Immature natural killer cell (primary cell): Measurements from ENCODE around the gene MAGIX. TPM values are rescaled to one million over a fixed set of nuclear protein-coding genes. Genes with fewer than 3 reads are reported as not detected.

Experiments
- DNase-seq, 3 donors: peaks; one replicate each; pipeline ENCODE4 v3.0.0; 2022; ENCODE audit warnings: mixed read lengths in 1 of 3
- H3K27ac Mint-ChIP-seq, 6 donors: one replicate each; pipeline ENCODE4 v1.8.0; 2020; ENCODE audit warnings: mixed read lengths in 6 of 6, mild to moderate bottlenecking in 5 of 6, inconsistent platforms in 4 of 6, moderate library complexity in 3 of 6
- H3K27me3 Mint-ChIP-seq, 3 donors: one replicate each; pipeline ENCODE4 v1.8.0; 2020 to 2021; ENCODE audit warnings: low read depth in 3 of 3, mild to moderate bottlenecking in 3 of 3, mixed read lengths in 3 of 3, moderate library complexity in 3 of 3, inconsistent platforms in 1 of 3
- H3K36me3 Mint-ChIP-seq, 3 donors: one replicate each; pipeline ENCODE4 v1.8.0; 2020; ENCODE audit warnings: mixed read lengths in 3 of 3, inconsistent platforms in 2 of 3, mild to moderate bottlenecking in 2 of 3
- H3K4me1 Mint-ChIP-seq, 2 donors: one replicate each; pipeline ENCODE4 v1.8.0; 2020; ENCODE audit warnings: inconsistent platforms in 2 of 2, mild to moderate bottlenecking in 2 of 2, mixed read lengths in 2 of 2, moderate library complexity in 1 of 2
- H3K4me3 Mint-ChIP-seq, 5 donors: one replicate each; pipeline ENCODE4 v1.8.0; 2020; ENCODE audit warnings: mild to moderate bottlenecking in 5 of 5, mixed read lengths in 5 of 5, inconsistent platforms in 3 of 5, moderate library complexity in 3 of 5
- H3K9me3 Mint-ChIP-seq, 6 donors: one replicate each; pipeline ENCODE4 v1.8.0; 2020; ENCODE audit warnings: mild to moderate bottlenecking in 6 of 6, mixed read lengths in 6 of 6, inconsistent platforms in 4 of 6, moderate library complexity in 3 of 6
- polyA plus RNA-seq, 3 donors: library from polyadenylated mRNA; unstranded; fragments of 300-500 nt; fragmentation: Illumina TruSeq; gene quantifications; one replicate each; pipeline ENCODE4 v1.2.3, GENCODE V29; 2021

MAGIX gene
- polyA plus RNA-seq, 3 donors from 2014 or later: 0.96 to 2.2 (median 1.6) TPM

DNA sequence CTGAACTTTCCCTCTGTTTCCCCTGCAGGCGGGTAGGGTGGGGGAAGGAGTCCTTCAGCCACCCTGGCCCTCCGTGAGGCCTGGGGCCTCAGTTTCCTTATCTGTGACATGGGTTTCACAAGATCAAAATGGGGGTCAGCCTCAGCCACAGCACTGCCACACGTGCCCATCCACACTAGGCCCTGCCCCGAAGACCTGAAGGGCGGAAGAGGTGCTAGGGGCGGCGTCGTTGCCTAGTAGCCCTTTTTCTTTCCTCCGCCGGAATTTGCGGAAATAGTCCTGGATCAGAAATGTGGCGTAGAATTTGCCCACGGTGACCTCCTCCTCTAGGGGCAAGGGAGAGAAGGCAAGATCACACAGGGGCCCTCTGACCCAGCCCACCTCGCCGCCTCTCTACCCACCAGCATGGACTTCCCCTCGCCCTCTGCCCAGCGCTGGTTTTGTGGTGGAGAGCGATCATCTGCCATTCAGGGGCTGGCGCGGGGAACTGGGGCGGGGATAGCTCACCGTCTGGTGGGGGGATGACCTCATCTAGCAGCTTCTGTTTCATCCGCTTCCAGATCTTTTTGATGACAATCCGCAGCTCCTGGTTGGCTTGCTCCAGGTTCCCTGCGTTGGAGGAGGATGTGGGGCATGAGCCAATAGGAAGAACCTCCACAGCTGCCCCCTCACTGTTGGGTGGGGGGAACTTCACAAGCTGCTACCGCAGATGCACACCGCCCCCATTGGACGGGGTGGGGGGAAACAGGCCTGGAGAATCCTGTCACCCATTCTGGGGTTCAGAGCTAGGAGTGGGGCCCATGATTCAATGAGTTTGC, 47.1 kb downstream of the MAGIX start:
- DNase-seq: no peak
- Mint-ChIP-seq H3K27me3 (peaks cover 0 to 6% (median 2%) of the 10 kb centered on the region in 3 donors), H3K4me3 (peak overlapping the region in 3 of 5 donors; percentile 17 to 44 (median 25)), H3K27ac (no peak overlapping the region), H3K4me1 (no peaks in the 10 kb centered on the region), H3K36me3 (no peaks in the 10 kb centered on the region), H3K9me3 (no peaks in the 10 kb centered on the region)

DNA sequence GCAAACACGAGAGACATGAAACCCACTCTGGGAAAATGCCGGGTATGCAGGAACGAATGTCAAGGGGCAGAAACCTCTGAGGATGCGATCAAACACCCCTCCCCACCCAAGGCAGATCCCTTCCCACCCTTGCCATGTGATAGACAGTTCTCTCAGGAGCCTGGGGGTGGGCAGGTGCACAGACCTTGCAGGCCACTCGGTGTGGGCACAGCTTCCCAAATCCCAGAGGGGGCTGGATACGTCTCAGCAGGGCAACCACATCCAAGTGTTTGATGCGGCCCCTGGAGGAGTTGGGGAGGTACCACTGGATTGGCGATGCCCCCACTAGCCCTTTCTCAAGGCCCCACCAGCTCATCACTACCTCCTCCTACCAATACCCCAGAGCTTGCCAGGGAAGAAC, 47.8 kb downstream of the MAGIX start:
- H3K4me3 Mint-ChIP-seq: no peak overlapping the region
- no peaks in the 10 kb centered on the region for H3K4me1 Mint-ChIP-seq
- H3K27me3 Mint-ChIP-seq: peaks cover 0 to 6% (median 3%) of the 10 kb centered on the region in 3 donors
- no peaks in the 10 kb centered on the region for H3K36me3 Mint-ChIP-seq
- no peaks in the 10 kb centered on the region for H3K9me3 Mint-ChIP-seq
- no peak overlapping the region for H3K27ac Mint-ChIP-seq
- no peak for DNase-seq

DNA sequence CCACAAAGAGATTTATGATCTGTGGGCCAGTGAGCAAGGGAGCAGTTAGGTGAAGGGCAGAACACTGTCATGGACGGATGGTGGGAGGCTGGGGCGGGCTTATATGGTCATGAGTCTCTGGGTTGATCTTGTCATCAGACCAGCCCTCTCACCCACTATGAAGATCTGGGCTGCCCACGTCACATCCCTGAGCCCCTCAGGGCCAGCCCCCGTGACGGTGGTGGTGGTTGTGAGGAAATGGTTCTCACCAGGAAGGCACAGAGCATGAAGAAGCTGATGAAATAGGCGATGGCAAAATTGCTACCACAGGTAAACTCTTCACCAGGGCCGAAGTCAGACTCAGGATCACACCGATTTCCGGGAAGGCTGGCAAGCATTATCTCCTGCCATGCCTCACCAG, 48.5 kb downstream of the MAGIX start:
- H3K27ac Mint-ChIP-seq: no peak overlapping the region
- DNase-seq: no peak
- no peaks in the 10 kb centered on the region for H3K4me1 Mint-ChIP-seq
- no peaks in the 10 kb centered on the region for H3K9me3 Mint-ChIP-seq
- no peak overlapping the region for H3K4me3 Mint-ChIP-seq
- H3K27me3 Mint-ChIP-seq: peaks cover 0 to 6% (median 3%) of the 10 kb centered on the region in 3 donors
- no peaks in the 10 kb centered on the region for H3K36me3 Mint-ChIP-seq

DNA sequence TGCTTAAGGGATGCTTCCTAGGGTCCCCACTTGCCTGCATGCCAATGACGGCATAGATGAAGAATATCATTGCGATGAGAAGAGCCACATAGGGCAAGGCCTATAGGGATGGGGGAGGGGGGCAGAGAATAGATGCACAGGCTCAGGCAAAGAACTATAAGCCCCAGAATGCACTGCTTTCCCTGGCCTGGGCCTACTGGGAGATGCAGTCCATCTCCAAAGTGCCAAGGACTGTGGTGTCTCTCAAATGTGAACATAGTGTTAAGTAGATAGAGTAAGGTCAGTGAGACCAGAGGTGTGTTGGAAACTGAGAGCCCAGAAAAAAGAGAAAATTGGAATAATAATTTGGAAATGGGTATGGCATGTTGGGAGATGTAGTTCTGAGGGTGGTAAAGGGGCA, 49.7 kb downstream of the MAGIX start:
- Mint-ChIP-seq H3K36me3 (no peaks in the 10 kb centered on the region), H3K4me1 (no peaks in the 10 kb centered on the region), H3K27me3 (peaks cover 0 to 5% (median 4%) of the 10 kb centered on the region in 3 donors), H3K4me3 (no peak overlapping the region), H3K9me3 (no peaks in the 10 kb centered on the region), H3K27ac (no peak overlapping the region)
- no peak for DNase-seq

DNA sequence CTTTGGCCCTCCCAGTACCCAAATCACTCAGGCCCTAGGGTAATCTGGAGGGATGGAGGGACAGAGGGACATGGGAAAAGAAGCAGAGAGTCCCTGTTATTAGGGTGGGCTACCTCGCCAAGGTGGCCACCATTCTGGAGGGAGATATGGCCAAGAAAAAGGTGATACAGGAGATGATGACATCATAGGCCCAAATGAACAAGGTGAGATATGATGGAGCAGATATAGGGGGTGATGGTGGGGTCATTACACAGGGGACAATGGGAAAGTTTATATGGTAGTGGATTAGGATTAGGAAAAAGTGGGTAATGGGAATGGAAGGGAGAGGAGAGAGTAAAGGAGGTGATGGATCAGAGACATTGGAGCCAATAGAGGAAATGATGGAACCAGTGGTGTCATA, 50.3 kb downstream of the MAGIX start:
- Mint-ChIP-seq H3K36me3 (no peaks in the 10 kb centered on the region), H3K27ac (no peak overlapping the region), H3K27me3 (peaks cover 0 to 5% (median 4%) of the 10 kb centered on the region in 3 donors), H3K4me3 (no peak overlapping the region), H3K9me3 (no peaks in the 10 kb centered on the region), H3K4me1 (no peaks in the 10 kb centered on the region)
- no peak for DNase-seq

DNA sequence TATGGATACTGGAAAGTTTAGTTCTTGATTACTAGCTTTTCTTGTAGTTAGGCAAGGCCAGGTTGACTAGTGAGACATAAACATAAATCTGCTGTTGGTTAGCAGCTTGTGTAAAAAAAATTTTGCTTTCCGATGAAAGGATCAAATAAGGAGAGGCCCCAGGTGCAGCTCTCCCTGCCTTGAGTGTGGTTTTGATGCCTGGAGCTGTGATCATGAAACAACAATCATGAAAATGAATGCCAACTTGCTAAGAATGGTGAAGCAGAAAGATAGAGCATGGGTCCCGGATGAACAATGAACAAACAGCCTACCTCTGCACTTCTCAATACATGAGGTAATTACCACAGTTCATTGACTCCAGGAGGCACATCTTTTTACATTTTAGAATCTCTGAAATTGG, 51.9 kb downstream of the MAGIX start:
- Mint-ChIP-seq H3K4me1 (no peaks in the 10 kb centered on the region), H3K27me3 (peaks cover 2 to 7% (median 4%) of the 10 kb centered on the region in 3 donors), H3K9me3 (no peaks in the 10 kb centered on the region), H3K4me3 (no peak overlapping the region), H3K36me3 (no peaks in the 10 kb centered on the region), H3K27ac (no peak overlapping the region)
- DNase-seq: no peak

DNA sequence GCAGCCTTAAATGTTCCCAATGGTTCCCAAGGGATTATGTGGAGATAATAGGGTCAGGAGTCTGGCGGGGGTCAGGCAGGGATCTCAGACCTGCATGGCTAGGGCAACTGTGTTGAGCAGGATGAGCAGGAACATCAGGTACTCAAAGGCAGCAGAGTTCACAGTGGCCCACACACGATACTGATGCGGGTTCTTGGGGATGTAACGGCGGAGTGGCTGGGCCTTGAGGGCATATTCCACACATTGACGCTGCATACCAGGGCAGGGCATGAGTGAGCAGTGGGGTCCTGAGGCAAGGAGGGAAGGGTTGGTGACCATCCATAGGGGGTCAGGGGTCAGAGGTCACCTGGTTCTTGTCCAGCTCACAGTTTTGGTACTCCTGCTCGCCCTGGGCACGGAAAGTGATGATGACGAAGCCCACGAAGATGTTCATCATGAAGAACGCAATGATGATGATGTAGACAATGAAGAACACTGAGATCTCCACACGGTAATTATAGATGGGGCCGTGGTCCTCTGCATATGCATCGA, 52.5 kb downstream of the MAGIX start:
- H3K27ac Mint-ChIP-seq: no peak overlapping the region
- H3K4me3 Mint-ChIP-seq: no peak overlapping the region

More for the DNA sequence above, 52.5 kb downstream of the MAGIX start:
- DNase-seq: no peak
- no peaks in the 10 kb centered on the region for H3K9me3 Mint-ChIP-seq
- no peaks in the 10 kb centered on the region for H3K36me3 Mint-ChIP-seq
- peaks cover 2 to 7% (median 4%) of the 10 kb centered on the region in 3 donors for H3K27me3 Mint-ChIP-seq
- no peaks in the 10 kb centered on the region for H3K4me1 Mint-ChIP-seq

Other genes starting within 250 kb of the MAGIX start
- 100 to 1,000 TPM in 2 of 3 donors, 10 to 100 TPM in 1; 86.0 to 158 (median 146) TPM for gene PIM2, start 243.7 kb upstream of the MAGIX start, polyA plus RNA-seq
- 10 to 100 TPM; 25.2 to 35.5 (median 26.7) TPM for gene OTUD5, start 205.2 kb upstream of the MAGIX start, polyA plus RNA-seq
- gene KCND1, start 190.9 kb upstream of the MAGIX start, polyA plus RNA-seq: under 1 TPM in 1 of 3 donors, not detected in 2; 0.12 TPM
- 10 to 100 TPM in 1 of 3 donors, 1 to 10 TPM in 1, under 1 TPM in 1; 0.62 to 19.8 (median 7.7) TPM for gene GRIPAP1, start 160.5 kb upstream of the MAGIX start, polyA plus RNA-seq
- gene TFE3, start 119.4 kb upstream of the MAGIX start, polyA plus RNA-seq: 1 to 10 TPM; 1.1 to 9.0 (median 4.2) TPM
- 1 to 10 TPM in 1 of 3 donors, under 1 TPM in 2; 0.49 to 1.3 (median 0.50) TPM for gene CCDC120, start 103.8 kb upstream of the MAGIX start, polyA plus RNA-seq
- 10 to 100 TPM; 27.7 to 66.4 (median 36.3) TPM for gene PRAF2, start 88.8 kb upstream of the MAGIX start, polyA plus RNA-seq
- gene WDR45, start 82.9 kb upstream of the MAGIX start, polyA plus RNA-seq: 100 to 1,000 TPM; 104 to 105 (median 104) TPM
- 10 to 100 TPM; 26.3 to 55.3 (median 27.2) TPM for gene GPKOW, start 39.0 kb upstream of the MAGIX start, polyA plus RNA-seq
- gene PLP2, start 9.1 kb downstream of the MAGIX start, polyA plus RNA-seq: 10 to 100 TPM; 40.5 to 64.6 (median 45.7) TPM
- gene PRICKLE3, start 23.6 kb downstream of the MAGIX start, polyA plus RNA-seq: 1 to 10 TPM in 2 of 3 donors, not detected in 1; 2.1 to 4.1 TPM
- under 1 TPM in 2 of 3 donors, not detected in 1; 0.29 to 0.43 TPM for gene SYP, start 37.4 kb downstream of the MAGIX start, polyA plus RNA-seq
- under 1 TPM in 1 of 3 donors, not detected in 2; 0.07 TPM for gene CACNA1F, start 70.6 kb downstream of the MAGIX start, polyA plus RNA-seq
- 10 to 100 TPM; 21.6 to 29.4 (median 27.0) TPM for gene CCDC22, start 72.7 kb downstream of the MAGIX start, polyA plus RNA-seq
- under 1 TPM in 2 of 3 donors, not detected in 1; 0.08 to 0.13 TPM for gene FOXP3, start 102.0 kb downstream of the MAGIX start, polyA plus RNA-seq
- 1 to 10 TPM; 1.9 to 3.4 (median 2.1) TPM for gene PPP1R3F, start 107.0 kb downstream of the MAGIX start, polyA plus RNA-seq
- not detected for gene GAGE10, start 140.9 kb downstream of the MAGIX start, polyA plus RNA-seq
- not detected for gene GAGE12J, start 159.3 kb downstream of the MAGIX start, polyA plus RNA-seq
- gene GAGE13, start 168.8 kb downstream of the MAGIX start, polyA plus RNA-seq: not detected